ENCODE data around the gene ZAR1L.

ZAR1L gene

GRCh38 chr13:32320528-32320927 lies 5.4 kb upstream of the ZAR1L start (continued):
- TF ChIP-seq ZSCAN5A (tag by site-specific recombination; IDR thresholded peaks at IDR 0.05) (no peak), ZNF660 (tag by site-specific recombination; IDR thresholded peaks at IDR 0.05) (no peak), RBAK (tag by site-specific recombination; IDR thresholded peaks at IDR 0.05) (no peak), ZNF2 (tag by site-specific recombination; IDR thresholded peaks at IDR 0.05) (no peak), ZSCAN30 (tag by site-specific recombination; IDR thresholded peaks at IDR 0.05) (no peak), ZNF639 (tag by site-specific recombination; IDR thresholded peaks at IDR 0.05) (no peak)

GRCh38 chr13:32317716-32318465 lies 2.7 kb upstream of the ZAR1L start:
- Histone ChIP-seq H3K27ac (ENCODE audit: extremely low read depth, low read depth, low read length) (no peak overlapping the region), H3K36me3 (ENCODE audit: control insufficient read depth in 2 of 2, insufficient read depth in 1 of 2, low read length in 2 of 2) (peaks cover 6 to 32% of the 10 kb centered on the region in 2 experiments; a peak in 2 of 3 replicates), H3K4me1 (ENCODE audit: control insufficient read depth, insufficient read depth, low read length) (no peaks in the 10 kb centered on the region), H3K4me3 (ENCODE audit: low read depth, low read length) (no peak overlapping the region), H3K9me3 (ENCODE audit: control insufficient read depth, insufficient read depth, low read depth, low read length) (no peaks in the 10 kb centered on the region)
- TF ChIP-seq ZXDB (tag by site-specific recombination; IDR thresholded peaks at IDR 0.05) (no peak), ZNF146 (tag by site-specific recombination; IDR thresholded peaks at IDR 0.05) (0 out of 2 replicates have a peak, but pooled peaks have one; percentile 6)
- CTCF ChIA-PET: interaction anchor here (0.6 kb wide), 1 partner anchor 69 kb away, joined by 3 read pairs; no protein-coding TSS in a partner anchor
- POLR2A ChIA-PET: no interaction called here

GRCh38 chr13:32316501-32316900 lies 1.3 kb upstream of the ZAR1L start:
- POLR2A ChIA-PET: interaction anchor here (1.8 kb wide), 1 partner anchor 31 kb away, joined by 7 read pairs; no protein-coding TSS in a partner anchor
- H3K4me3 ChIP-seq (ENCODE audit: low read depth, low read length): peak overlapping the region; percentile 81; the same call in 1 of the 2 replicates

GRCh38 chr13:32316028-32316339 lies 821 bp upstream of the ZAR1L start:
- CTCF ChIA-PET: interaction anchor here (0.8 to 1.1 kb wide), 3 partner anchors 11 to 406 kb away, joined by 4 read pairs; no protein-coding TSS in a partner anchor
- peaks cover 6 to 19% of the 10 kb centered on the region in 2 experiments; a peak in 2 of 3 replicates for H3K36me3 ChIP-seq (ENCODE audit: control insufficient read depth in 2 of 2, insufficient read depth in 1 of 2, low read length in 2 of 2)
- H3K27ac ChIP-seq (ENCODE audit: extremely low read depth, low read depth, low read length): peak overlapping the region; percentile 96
- POLR2A ChIA-PET: interaction anchor here (1.0 to 1.9 kb wide), 11 partner anchors 10 to 112 kb away, joined by 3 to 7 read pairs (median 3); partner anchors contain the start of gene N4BP2L1
- H3K4me3 ChIP-seq (ENCODE audit: low read depth, low read length): peak overlapping the region; percentile 81
- no peak for TF ChIP-seq ZNF513 (tag by site-specific recombination; IDR thresholded peaks at IDR 0.05)
- no peak for TF ChIP-seq ZNF623 (tag by site-specific recombination; IDR thresholded peaks at IDR 0.05)
- TF ChIP-seq ZNF341 (tag by site-specific recombination; IDR thresholded peaks at IDR 0.05; ENCODE audit: low read depth): no peak
- TF ChIP-seq ZNF335 (tag by site-specific recombination; conservative IDR thresholded peaks at IDR 0.05): peak; percentile 88
- no peak for TF ChIP-seq ZNF2 (tag by site-specific recombination; IDR thresholded peaks at IDR 0.05)
- TF ChIP-seq ZFP69B (tag by site-specific recombination; IDR thresholded peaks at IDR 0.05): no peak
- no peak for TF ChIP-seq ZSCAN30 (tag by site-specific recombination; IDR thresholded peaks at IDR 0.05)
- no peaks in the 10 kb centered on the region for H3K9me3 ChIP-seq (ENCODE audit: control insufficient read depth, insufficient read depth, low read depth, low read length)
- no peaks in the 10 kb centered on the region for H3K4me1 ChIP-seq (ENCODE audit: control insufficient read depth, insufficient read depth, low read length)

More at GRCh38 chr13:32316501-32316900, 1.3 kb upstream of the ZAR1L start:
- Histone ChIP-seq H3K36me3 (ENCODE audit: control insufficient read depth in 2 of 2, insufficient read depth in 1 of 2, low read length in 2 of 2) (peaks cover 6 to 24% of the 10 kb centered on the region in 2 experiments; a peak in 2 of 3 replicates), H3K4me1 (ENCODE audit: control insufficient read depth, insufficient read depth, low read length) (no peaks in the 10 kb centered on the region), H3K9me3 (ENCODE audit: control insufficient read depth, insufficient read depth, low read depth, low read length) (no peaks in the 10 kb centered on the region), H3K27ac (ENCODE audit: extremely low read depth, low read depth, low read length) (no peak overlapping the region)
- TF ChIP-seq ZNF175 (tag by site-specific recombination; IDR thresholded peaks at IDR 0.05) (no peak), PBX3 (CRISPR knock-in tag; IDR thresholded peaks at IDR 0.05) (no peak), ZNF2 (tag by site-specific recombination; IDR thresholded peaks at IDR 0.05) (no peak), ZFP3 (tag by site-specific recombination; IDR thresholded peaks at IDR 0.05; ENCODE audit: low read depth) (no peak), TCF7L2 (IDR thresholded peaks at IDR 0.05; ENCODE audit: borderline replicate concordance, low read depth, low read length) (no peak), TRIM28 (IDR thresholded peaks at IDR 0.05; ENCODE audit: borderline replicate concordance, low read length) (no peak), ZNF433 (tag by site-specific recombination; IDR thresholded peaks at IDR 0.05; ENCODE audit: low read depth) (no peak), ZNF248 (tag by site-specific recombination; IDR thresholded peaks at IDR 0.05) (no peak), SP7 (tag by site-specific recombination; IDR thresholded peaks at IDR 0.05) (no peak), MYNN (tag by site-specific recombination; IDR thresholded peaks at IDR 0.05; ENCODE audit: borderline replicate concordance) (no peak), ZNF138 (tag by site-specific recombination; IDR thresholded peaks at IDR 0.05; ENCODE audit: borderline replicate concordance) (no peak)
- CTCF ChIA-PET: interaction anchor here (1.0 kb wide), 1 partner anchor 407 kb away, joined by 4 read pairs; no protein-coding TSS in a partner anchor

Measured in HEK293 (cell line).